Caco-2 (cell line): Measurements from ENCODE around the gene NIPAL3. TPM values are rescaled to one million over a fixed set of nuclear protein-coding genes. Genes with fewer than 3 reads are reported as not detected.
"Not testable (repeated sequence)": the region's sequence is repeated elsewhere in the genome, so short reads cannot be mapped to it uniquely, and the experiment has no call there.

ENCODE experiments used
- BruUV-seq: library from RNA; stranded (reverse); fragments of 400-500 nt; replicated peaks from 2 replicates; lab custom pipeline; 2021; lab: Mats Ljungman, UMichigan
- CTCF ChIA-PET: fragments of 300-600 bp; sonication (Branson Sonifier 250); formaldehyde crosslinking; loops from one replicate; lab custom pipeline; 2022; ENCODE audit warnings: antibody characterized with exemption; lab: Charles Lee
- POLR2A ChIA-PET: fragments of 300-600 bp; sonication (Branson Sonifier 250); formaldehyde crosslinking; loops from one replicate; lab custom pipeline; 2022; ENCODE audit warnings: antibody characterized with exemption; lab: Charles Lee
- DNase-seq, 2 experiments: peaks; one replicate each; pipeline versions ENCODE4 v3.0.0 to v3.0.0-alpha.2; 2020 to 2022
- H3K27me3 ChIP-seq: replicated peaks from 2 replicates; pipeline ENCODE4 v1.6.0; 2011; ENCODE audit warnings: low read length; ENCODE audit not compliant: control insufficient read depth, insufficient read depth
- H3K36me3 ChIP-seq: 2 replicates; pipeline ENCODE4 v1.5.1; 2011; ENCODE audit warnings: low read length; ENCODE audit not compliant: control insufficient read depth, insufficient read depth
- H3K4me1 ChIP-seq: fragments of 250-450 bp; sonication (Bioruptor Pico); 2 replicates; pipeline ENCODE4 v1.5.1; 2020; ENCODE audit warnings: mild to moderate bottlenecking
- H3K4me3 ChIP-seq: 2 replicates; pipeline ENCODE4 v1.5.1; 2011; ENCODE audit warnings: low read depth, mild to moderate bottlenecking, control low read depth, low read length
- H3K9me3 ChIP-seq: fragments of 250-450 bp; sonication (Bioruptor Pico); 2 replicates; pipeline ENCODE4 v1.5.1; 2020; ENCODE audit warnings: mild to moderate bottlenecking, moderate library complexity
- H3K27ac Mint-ChIP-seq: one replicate; pipeline ENCODE4 v1.8.0; 2022; ENCODE audit warnings: mixed read lengths; ENCODE audit not compliant: unreplicated experiment
- H3K27me3 Mint-ChIP-seq: one replicate; pipeline ENCODE4 v1.8.0; 2022; ENCODE audit warnings: mixed read lengths; ENCODE audit not compliant: insufficient read depth, unreplicated experiment
- H3K36me3 Mint-ChIP-seq: one replicate; pipeline ENCODE4 v1.8.0; 2022; ENCODE audit warnings: mild to moderate bottlenecking, mixed read lengths; ENCODE audit not compliant: insufficient read depth, unreplicated experiment
- H3K4me1 Mint-ChIP-seq: one replicate; pipeline ENCODE4 v1.8.0; 2022; ENCODE audit warnings: low read depth, mixed read lengths; ENCODE audit not compliant: unreplicated experiment
- H3K4me3 Mint-ChIP-seq: one replicate; pipeline ENCODE4 v1.8.0; 2022; ENCODE audit warnings: mild to moderate bottlenecking, moderate library complexity, mixed read lengths; ENCODE audit not compliant: unreplicated experiment
- H3K9me3 Mint-ChIP-seq: one replicate; pipeline ENCODE4 v1.8.0; 2022; ENCODE audit warnings: mixed read lengths; ENCODE audit not compliant: unreplicated experiment
- intact Hi-C: fragments of 100-400 bp; cut with micrococcal nuclease; formaldehyde crosslinking; loops from one replicate; pipeline ENCODE4 v1.10.0; 2022; ENCODE audit not compliant: unreplicated experiment
- total RNA-seq: library from RNA; stranded (reverse); gene quantifications from 2 replicates; pipeline ENCODE4 v1.2.3, GENCODE V29; 2022
- TF ChIP-seq, protein P1 (sequence below), 2 experiments: fragments of 200-600 bp in 1 of 2; IDR thresholded peaks; 1 replicate in 1 of 2; 2 replicates in 1 of 2; pipeline versions ENCODE4 v1.5.1 to v1.8.0; 2011 to 2022; ENCODE audit warnings: antibody characterized with exemption in 1 of 2, control low read depth in 1 of 2, inconsistent platforms in 1 of 2, low read depth in 1 of 2, low read length in 1 of 2, mild to moderate bottlenecking in 1 of 2, moderate library complexity in 1 of 2; ENCODE audit not compliant: insufficient read depth in 1 of 2, severe bottlenecking in 1 of 2, unreplicated experiment in 1 of 2

NIPAL3 gene
- total RNA-seq, 1 experiment from 2014 or later, result 9.2 TPM

DNA sequence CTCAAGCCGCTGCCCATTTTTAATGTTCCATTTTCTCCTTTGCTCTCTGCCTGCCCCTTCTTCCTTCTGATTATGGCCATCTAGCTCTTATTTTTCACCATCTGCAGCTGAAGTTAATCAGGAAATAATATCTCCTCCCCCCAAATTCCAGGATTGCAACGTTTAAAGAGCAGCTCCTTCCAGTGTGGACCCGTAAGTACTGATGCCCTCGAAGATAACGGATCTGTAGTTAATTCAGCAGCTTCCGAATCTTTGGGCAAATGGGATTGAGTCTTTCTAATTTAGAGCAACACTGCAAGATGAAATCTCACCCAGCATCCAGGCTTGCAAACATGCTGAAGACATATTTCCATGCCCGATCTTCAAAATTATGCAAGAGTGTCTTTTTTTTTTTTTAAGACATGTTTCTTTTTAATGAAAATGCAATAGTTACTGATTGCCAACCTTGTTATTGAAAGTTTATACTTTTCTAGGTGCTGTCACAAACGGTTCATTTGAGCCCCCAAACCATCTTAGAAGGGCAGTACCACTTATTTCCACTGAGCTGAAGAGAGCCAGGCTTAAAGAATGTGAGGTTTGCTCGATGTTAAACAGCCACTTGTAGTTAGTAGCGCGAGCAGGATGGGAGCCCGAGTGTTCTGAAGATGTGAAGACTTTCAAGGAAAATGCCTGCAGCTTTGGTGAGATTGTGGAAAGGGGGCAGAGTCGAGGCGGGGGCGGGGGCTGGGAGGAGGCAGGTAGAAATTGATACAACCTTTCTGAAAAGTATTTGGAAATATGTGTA is 76.2 kb downstream of the NIPAL3 start:
- ChIA-PET CTCF (interaction anchor here (0.7 to 2.0 kb wide), 3 partner anchors 50 to 1651 kb away, joined by 3 to 5 read pairs (median 3); partner anchors contain the start of gene NIPAL3), POLR2A (interaction anchor here (0.7 kb wide), 1 partner anchor 572 kb away, joined by 4 read pairs; no protein-coding TSS in a partner anchor)
- Mint-ChIP-seq H3K4me1 (no peaks in the 10 kb centered on the region), H3K4me3 (no peak overlapping the region), H3K9me3 (no peaks in the 10 kb centered on the region), H3K27me3 (no peaks in the 10 kb centered on the region), H3K27ac (no peak overlapping the region), H3K36me3 (no peaks in the 10 kb centered on the region)
- BruUV-seq, result no TSS peak
- intact Hi-C loops, result no loop called here
- H3K36me3 ChIP-seq, result no peaks in the 10 kb centered on the region
- no peak for DNase-seq
- no peaks in the 10 kb centered on the region for H3K4me1 ChIP-seq
- H3K4me3 ChIP-seq, result no peak overlapping the region
- TF ChIP-seq, protein P1, sequence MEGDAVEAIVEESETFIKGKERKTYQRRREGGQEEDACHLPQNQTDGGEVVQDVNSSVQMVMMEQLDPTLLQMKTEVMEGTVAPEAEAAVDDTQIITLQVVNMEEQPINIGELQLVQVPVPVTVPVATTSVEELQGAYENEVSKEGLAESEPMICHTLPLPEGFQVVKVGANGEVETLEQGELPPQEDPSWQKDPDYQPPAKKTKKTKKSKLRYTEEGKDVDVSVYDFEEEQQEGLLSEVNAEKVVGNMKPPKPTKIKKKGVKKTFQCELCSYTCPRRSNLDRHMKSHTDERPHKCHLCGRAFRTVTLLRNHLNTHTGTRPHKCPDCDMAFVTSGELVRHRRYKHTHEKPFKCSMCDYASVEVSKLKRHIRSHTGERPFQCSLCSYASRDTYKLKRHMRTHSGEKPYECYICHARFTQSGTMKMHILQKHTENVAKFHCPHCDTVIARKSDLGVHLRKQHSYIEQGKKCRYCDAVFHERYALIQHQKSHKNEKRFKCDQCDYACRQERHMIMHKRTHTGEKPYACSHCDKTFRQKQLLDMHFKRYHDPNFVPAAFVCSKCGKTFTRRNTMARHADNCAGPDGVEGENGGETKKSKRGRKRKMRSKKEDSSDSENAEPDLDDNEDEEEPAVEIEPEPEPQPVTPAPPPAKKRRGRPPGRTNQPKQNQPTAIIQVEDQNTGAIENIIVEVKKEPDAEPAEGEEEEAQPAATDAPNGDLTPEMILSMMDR (IDR thresholded peaks at IDR 0.05; ENCODE audit: insufficient read depth in 1 of 2, low read depth in 1 of 2, low read length in 1 of 2, severe bottlenecking in 1 of 2, unreplicated experiment in 1 of 2), result no peak
- no peaks in the 10 kb centered on the region for H3K9me3 ChIP-seq
- H3K27me3 ChIP-seq, result no peaks in the 10 kb centered on the region

DNA sequence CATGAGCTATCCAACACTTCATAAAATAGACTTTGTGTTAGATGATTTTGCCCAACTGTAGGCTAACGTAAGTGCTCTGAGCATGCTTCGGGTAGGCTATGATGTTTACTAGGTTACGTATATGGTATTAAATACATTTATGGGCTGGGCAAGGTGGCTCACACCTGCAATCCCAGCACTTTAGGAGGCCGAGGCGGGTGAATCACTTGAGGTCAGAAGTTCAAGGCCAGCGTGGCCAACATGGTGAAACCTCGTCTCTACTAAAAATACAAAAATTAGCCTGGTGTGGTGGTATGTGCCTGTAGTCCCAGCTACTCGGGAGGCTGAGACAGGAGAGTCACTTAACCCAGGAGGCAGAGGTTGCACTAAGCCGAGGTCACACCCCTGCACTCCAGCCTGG is 77.3 kb downstream of the NIPAL3 start:
- BruUV-seq, H3K36me3 ChIP-seq, H3K4me3 Mint-ChIP-seq, CTCF ChIA-PET, H3K27me3 ChIP-seq, H3K27ac Mint-ChIP-seq, intact Hi-C loops, H3K9me3 Mint-ChIP-seq, DNase-seq, H3K4me1 ChIP-seq, H3K27me3 Mint-ChIP-seq, H3K4me3 ChIP-seq, H3K9me3 ChIP-seq, H3K4me1 Mint-ChIP-seq, H3K36me3 Mint-ChIP-seq, POLR2A ChIA-PET: not testable (repeated sequence)

DNA sequence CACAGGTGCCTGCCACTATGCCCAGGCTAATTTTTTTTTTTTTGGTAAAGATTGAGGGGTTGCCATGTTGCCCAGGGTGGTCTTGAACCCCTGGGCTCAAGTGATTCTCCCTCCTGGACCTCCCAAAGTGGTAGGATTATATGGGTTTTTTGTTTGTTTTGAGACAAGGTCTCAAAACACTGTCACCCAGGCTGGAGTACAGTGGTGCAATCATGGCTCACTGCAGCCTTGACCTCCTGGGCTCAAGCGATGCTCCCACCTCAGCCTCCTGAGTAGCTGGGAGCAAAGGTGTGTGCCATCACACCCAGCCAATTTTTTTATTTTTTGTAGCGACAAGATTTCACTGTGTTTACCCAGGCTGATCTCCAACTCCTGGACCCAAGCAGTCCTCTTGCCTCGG is 78.2 kb downstream of the NIPAL3 start:
- no peaks in the 10 kb centered on the region for H3K36me3 Mint-ChIP-seq
- H3K4me1 ChIP-seq, result no peaks in the 10 kb centered on the region
- BruUV-seq, result no TSS peak
- H3K4me3 Mint-ChIP-seq, result no peak overlapping the region
- no peak overlapping the region for H3K27ac Mint-ChIP-seq
- DNase-seq, result no peak
- H3K9me3 ChIP-seq, result no peaks in the 10 kb centered on the region
- no peaks in the 10 kb centered on the region for H3K36me3 ChIP-seq
- no peaks in the 10 kb centered on the region for H3K4me1 Mint-ChIP-seq
- POLR2A ChIA-PET, result no interaction called here
- intact Hi-C loops, result no loop called here
- CTCF ChIA-PET, result no interaction called here
- no peaks in the 10 kb centered on the region for H3K27me3 ChIP-seq
- no peaks in the 10 kb centered on the region for H3K27me3 Mint-ChIP-seq
- no peaks in the 10 kb centered on the region for H3K9me3 Mint-ChIP-seq
- no peak overlapping the region for H3K4me3 ChIP-seq
- TF ChIP-seq, protein P1 (IDR thresholded peaks at IDR 0.05; ENCODE audit: insufficient read depth in 1 of 2, low read depth in 1 of 2, low read length in 1 of 2, severe bottlenecking in 1 of 2, unreplicated experiment in 1 of 2), result no peak
